ENCODE measurements around the gene MYBPHL. TPM values are rescaled to one million over a fixed set of nuclear protein-coding genes. Genes with fewer than 3 reads are reported as not detected.
A peak's percentile ranks its signal among the peaks of the same experiment; 100 is the strongest.

The MYBPHL gene
- total RNA-seq, 4 donors from 2014 or later: not detected

DNA sequence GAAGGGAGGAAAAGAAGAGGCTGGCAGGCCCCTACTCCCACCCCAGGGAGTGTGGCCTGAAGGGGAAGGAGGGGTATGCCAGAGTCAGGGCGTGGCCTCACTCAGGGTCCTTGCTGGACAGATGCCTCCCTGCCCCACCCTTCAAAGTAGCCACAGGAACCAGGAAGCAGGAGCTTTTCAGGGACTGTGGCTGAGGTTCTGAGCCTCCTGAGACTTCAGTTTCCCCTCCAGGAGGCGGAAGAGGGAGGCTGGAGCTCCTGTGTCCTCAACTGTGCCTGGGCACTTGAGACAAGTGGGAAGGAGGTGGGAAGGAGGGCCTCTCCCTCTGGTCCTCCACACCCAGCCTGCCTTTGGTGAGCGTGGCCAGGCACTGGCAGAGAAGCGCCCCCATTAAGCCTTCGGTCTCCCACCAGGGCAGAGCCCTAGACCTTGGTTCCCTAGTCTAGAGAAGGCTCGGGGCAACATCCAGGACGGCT, 52.2 kb downstream of the MYBPHL start:
- no peaks in the 10 kb centered on the region for H3K27me3 ChIP-seq
- H3K9me3 ChIP-seq: no peaks in the 10 kb centered on the region
- H3K27ac ChIP-seq: no peak overlapping the region
- H3K36me3 ChIP-seq: no peaks in the 10 kb centered on the region
- TF ChIP-seq, protein P1, sequence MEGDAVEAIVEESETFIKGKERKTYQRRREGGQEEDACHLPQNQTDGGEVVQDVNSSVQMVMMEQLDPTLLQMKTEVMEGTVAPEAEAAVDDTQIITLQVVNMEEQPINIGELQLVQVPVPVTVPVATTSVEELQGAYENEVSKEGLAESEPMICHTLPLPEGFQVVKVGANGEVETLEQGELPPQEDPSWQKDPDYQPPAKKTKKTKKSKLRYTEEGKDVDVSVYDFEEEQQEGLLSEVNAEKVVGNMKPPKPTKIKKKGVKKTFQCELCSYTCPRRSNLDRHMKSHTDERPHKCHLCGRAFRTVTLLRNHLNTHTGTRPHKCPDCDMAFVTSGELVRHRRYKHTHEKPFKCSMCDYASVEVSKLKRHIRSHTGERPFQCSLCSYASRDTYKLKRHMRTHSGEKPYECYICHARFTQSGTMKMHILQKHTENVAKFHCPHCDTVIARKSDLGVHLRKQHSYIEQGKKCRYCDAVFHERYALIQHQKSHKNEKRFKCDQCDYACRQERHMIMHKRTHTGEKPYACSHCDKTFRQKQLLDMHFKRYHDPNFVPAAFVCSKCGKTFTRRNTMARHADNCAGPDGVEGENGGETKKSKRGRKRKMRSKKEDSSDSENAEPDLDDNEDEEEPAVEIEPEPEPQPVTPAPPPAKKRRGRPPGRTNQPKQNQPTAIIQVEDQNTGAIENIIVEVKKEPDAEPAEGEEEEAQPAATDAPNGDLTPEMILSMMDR (IDR thresholded peaks at IDR 0.05): no peak
- no peak for TF ChIP-seq POLR2A (IDR thresholded peaks at IDR 0.05)
- H3K4me1 ChIP-seq: peaks cover 0 to 30% (median 7%) of the 10 kb centered on the region in 4 donors
- no peak for DNase-seq
- H3K4me3 ChIP-seq: no peak overlapping the region

GRCh38 chr1:109253803-109254620, 52.8 kb downstream of the MYBPHL start:
- no peak for TF ChIP-seq POLR2A (IDR thresholded peaks at IDR 0.05)
- TF ChIP-seq, protein P1 (IDR thresholded peaks at IDR 0.05): no peak
- Histone ChIP-seq H3K4me1 (peaks cover 0 to 34% (median 8%) of the 10 kb centered on the region in 4 donors), H3K27me3 (no peaks in the 10 kb centered on the region), H3K9me3 (no peaks in the 10 kb centered on the region), H3K4me3 (no peak overlapping the region), H3K27ac (peak overlapping the region in 2 of 4 donors; percentile 46 to 63), H3K36me3 (no peaks in the 10 kb centered on the region)
- DNase-seq: no peak

GRCh38 chr1:109252893-109253802, 53.7 kb downstream of the MYBPHL start:
- TF ChIP-seq, protein P1 (IDR thresholded peaks at IDR 0.05): no peak
- TF ChIP-seq POLR2A (IDR thresholded peaks at IDR 0.05): no peak
- no peaks in the 10 kb centered on the region for H3K36me3 ChIP-seq
- H3K4me1 ChIP-seq: peaks cover 0 to 36% (median 8%) of the 10 kb centered on the region in 4 donors
- no peaks in the 10 kb centered on the region for H3K27me3 ChIP-seq
- no peak overlapping the region for H3K4me3 ChIP-seq
- H3K27ac ChIP-seq: peak overlapping the region in 2 of 4 donors; percentile 46 to 63
- DNase-seq: no peak
- no peaks in the 10 kb centered on the region for H3K9me3 ChIP-seq

DNA sequence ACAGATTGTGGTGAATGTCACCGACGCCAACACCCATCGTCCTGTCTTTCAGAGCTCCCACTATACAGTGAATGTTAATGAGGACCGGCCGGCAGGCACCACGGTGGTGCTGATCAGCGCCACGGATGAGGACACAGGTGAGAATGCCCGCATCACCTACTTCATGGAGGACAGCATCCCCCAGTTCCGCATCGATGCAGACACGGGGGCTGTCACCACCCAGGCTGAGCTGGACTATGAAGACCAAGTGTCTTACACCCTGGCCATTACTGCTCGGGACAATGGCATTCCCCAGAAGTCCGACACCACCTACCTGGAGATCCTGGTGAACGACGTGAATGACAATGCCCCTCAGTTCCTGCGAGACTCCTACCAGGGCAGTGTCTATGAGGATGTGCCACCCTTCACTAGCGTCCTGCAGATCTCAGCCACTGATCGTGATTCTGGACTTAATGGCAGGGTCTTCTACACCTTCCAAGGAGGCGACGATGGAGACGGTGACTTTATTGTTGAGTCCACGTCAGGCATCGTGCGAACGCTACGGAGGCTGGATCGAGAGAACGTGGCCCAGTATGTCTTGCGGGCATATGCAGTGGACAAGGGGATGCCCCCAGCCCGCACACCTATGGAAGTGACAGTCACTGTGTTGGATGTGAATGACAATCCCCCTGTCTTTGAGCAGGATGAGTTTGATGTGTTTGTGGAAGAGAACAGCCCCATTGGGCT, 54.5 kb downstream of the MYBPHL start:
- no peaks in the 10 kb centered on the region for H3K36me3 ChIP-seq
- H3K27ac ChIP-seq: no peak overlapping the region
- H3K4me1 ChIP-seq: peaks cover 0 to 36% (median 8%) of the 10 kb centered on the region in 4 donors
- no peaks in the 10 kb centered on the region for H3K27me3 ChIP-seq
- no peaks in the 10 kb centered on the region for H3K9me3 ChIP-seq
- H3K4me3 ChIP-seq: no peak overlapping the region
- TF ChIP-seq, protein P1 (IDR thresholded peaks at IDR 0.05): no peak
- no peak for TF ChIP-seq POLR2A (IDR thresholded peaks at IDR 0.05)
- no peak for DNase-seq
